B cell (primary cell): ENCODE data around the gene RTKN.

Experiments
- EZH2 ChIP-seq: IDR thresholded peaks from 2 replicates; pipeline ENCODE4 v1.6.1; 2012; ENCODE audit warnings: borderline replicate concordance, low read depth, mild to moderate bottlenecking, moderate library complexity, low read length; ENCODE audit not compliant: insufficient read depth, poor library complexity, severe bottlenecking
- TF ChIP-seq, protein P1 (sequence below): fragments of 200-600 bp; IDR thresholded peaks from one replicate; pipeline ENCODE4 v1.8.0; 2022; ENCODE audit warnings: antibody characterized with exemption, mild to moderate bottlenecking

DNA sequence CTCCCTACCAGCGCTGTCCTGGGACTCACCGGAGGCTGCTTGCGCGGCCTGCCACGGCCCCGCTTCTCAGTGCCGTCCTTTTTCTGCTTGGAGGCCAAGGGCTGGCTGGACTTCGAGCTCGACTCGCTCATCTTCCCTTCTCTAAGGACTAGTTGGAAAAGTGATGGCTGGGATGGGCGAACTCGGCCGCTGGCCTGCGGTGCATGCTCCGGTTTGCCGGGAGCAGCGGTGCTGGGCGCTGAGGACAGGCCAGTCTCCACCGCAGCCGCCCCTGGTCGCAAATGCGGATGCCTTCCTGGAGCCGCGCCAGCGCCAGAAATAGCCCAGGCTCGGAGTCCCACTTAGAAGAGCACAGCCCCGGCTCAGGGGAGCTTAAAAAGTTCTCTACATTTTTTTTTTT is 23.4 kb downstream of the RTKN start:
- TF ChIP-seq, protein P1, sequence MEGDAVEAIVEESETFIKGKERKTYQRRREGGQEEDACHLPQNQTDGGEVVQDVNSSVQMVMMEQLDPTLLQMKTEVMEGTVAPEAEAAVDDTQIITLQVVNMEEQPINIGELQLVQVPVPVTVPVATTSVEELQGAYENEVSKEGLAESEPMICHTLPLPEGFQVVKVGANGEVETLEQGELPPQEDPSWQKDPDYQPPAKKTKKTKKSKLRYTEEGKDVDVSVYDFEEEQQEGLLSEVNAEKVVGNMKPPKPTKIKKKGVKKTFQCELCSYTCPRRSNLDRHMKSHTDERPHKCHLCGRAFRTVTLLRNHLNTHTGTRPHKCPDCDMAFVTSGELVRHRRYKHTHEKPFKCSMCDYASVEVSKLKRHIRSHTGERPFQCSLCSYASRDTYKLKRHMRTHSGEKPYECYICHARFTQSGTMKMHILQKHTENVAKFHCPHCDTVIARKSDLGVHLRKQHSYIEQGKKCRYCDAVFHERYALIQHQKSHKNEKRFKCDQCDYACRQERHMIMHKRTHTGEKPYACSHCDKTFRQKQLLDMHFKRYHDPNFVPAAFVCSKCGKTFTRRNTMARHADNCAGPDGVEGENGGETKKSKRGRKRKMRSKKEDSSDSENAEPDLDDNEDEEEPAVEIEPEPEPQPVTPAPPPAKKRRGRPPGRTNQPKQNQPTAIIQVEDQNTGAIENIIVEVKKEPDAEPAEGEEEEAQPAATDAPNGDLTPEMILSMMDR, result no peak
- no peak for TF ChIP-seq EZH2
